Activated CD8-positive, alpha-beta T cell treated with anti-CD3 and anti-CD28 coated beads, Interleukin-2, amount 10 ng/mL, durations not matched to agents 7 days and 5 days (primary cell): ENCODE results near the gene TUBG2. TPM values are rescaled to one million over a fixed set of nuclear protein-coding genes. Genes with fewer than 3 reads are reported as not detected.
"Not testable (repeated sequence)": the region's sequence is repeated elsewhere in the genome, so short reads cannot be mapped to it uniquely, and the experiment has no call there.

Source experiments
- ATAC-seq: fragments of 150-1000 bp; cut with Tn5 transposase; one replicate; pipeline ENCODE4 v1.10.0; 2021; ENCODE audit warnings: moderate library complexity
- CTCF ChIA-PET: fragments of 350-600 bp; sonication (Branson Sonifier 250); formaldehyde crosslinking; loops from one replicate; lab custom pipeline; 2021; ENCODE audit warnings: antibody characterized with exemption; lab: Charles Lee
- POLR2A ChIA-PET: fragments of 350-600 bp; sonication (Branson Sonifier 250); formaldehyde crosslinking; loops from one replicate; lab custom pipeline; 2021; ENCODE audit warnings: antibody characterized with exemption; lab: Charles Lee
- DNase-seq: peaks from one replicate; pipeline ENCODE4 v3.0.0-alpha.2; 2020
- H3K27ac Mint-ChIP-seq: one replicate; pipeline ENCODE4 v1.8.0; 2021; ENCODE audit warnings: mild to moderate bottlenecking, mixed read lengths
- H3K27me3 Mint-ChIP-seq: one replicate; pipeline ENCODE4 v1.8.0; 2021; ENCODE audit warnings: low read depth, mixed read lengths
- H3K36me3 Mint-ChIP-seq: one replicate; pipeline ENCODE4 v1.8.0; 2021; ENCODE audit warnings: low read depth, mixed read lengths
- H3K4me1 Mint-ChIP-seq: one replicate; pipeline ENCODE4 v1.8.0; 2021; ENCODE audit warnings: low read depth, mixed read lengths
- H3K4me3 Mint-ChIP-seq: one replicate; pipeline ENCODE4 v1.8.0; 2021; ENCODE audit warnings: mild to moderate bottlenecking, mixed read lengths
- H3K9me3 Mint-ChIP-seq: one replicate; pipeline ENCODE4 v1.8.0; 2022; ENCODE audit warnings: mixed read lengths; ENCODE audit not compliant: insufficient read depth
- total RNA-seq, 2 experiments: library from RNA; stranded (reverse); gene quantifications; one replicate each; pipeline ENCODE4 v1.2.3, GENCODE V29; 2021

TUBG2 gene
- total RNA-seq, 2 experiments from 2014 or later, result 8.0 to 8.1 TPM

GRCh38 chr17:42657824-42658588, 1.1 kb upstream of the TUBG2 start:
- Mint-ChIP-seq H3K9me3 (no peaks in the 10 kb centered on the region), H3K36me3 (peaks cover 3% of the 10 kb centered on the region), H3K4me3 (peak overlapping the region; percentile 15), H3K4me1 (peaks cover 25% of the 10 kb centered on the region), H3K27ac (peak overlapping the region; percentile 1), H3K27me3 (peaks cover 15% of the 10 kb centered on the region)
- DNase-seq (no peak), ATAC-seq (no peak)
- CTCF ChIA-PET, result interaction anchor here (0.9 kb wide), 1 partner anchor 80 kb away, joined by 4 read pairs; no protein-coding TSS in a partner anchor
- POLR2A ChIA-PET, result interaction anchor here (1.0 kb wide), 1 partner anchor 43 kb away, joined by 3 read pairs; no protein-coding TSS in a partner anchor

- DNase-seq, H3K36me3 Mint-ChIP-seq, H3K9me3 Mint-ChIP-seq, H3K27ac Mint-ChIP-seq, ATAC-seq, H3K27me3 Mint-ChIP-seq: not testable (repeated sequence)
- CTCF ChIA-PET, result interaction anchor here (1.5 kb wide), 1 partner anchor 15 kb away, joined by 6 read pairs; no protein-coding TSS in a partner anchor
- POLR2A ChIA-PET, result interaction anchor here (1.3 kb wide), 1 partner anchor 10 kb away, joined by 5 read pairs; no protein-coding TSS in a partner anchor
- Mint-ChIP-seq H3K4me3 (peak overlapping the region; percentile 86), H3K4me1 (peaks cover 22% of the 10 kb centered on the region)
Observed at GRCh38 chr17:42659932-42660274, 819 bp downstream of the TUBG2 start.

- Mint-ChIP-seq H3K27ac (no peak overlapping the region), H3K4me1 (peaks cover 18% of the 10 kb centered on the region), H3K4me3 (no peak overlapping the region), H3K9me3 (no peaks in the 10 kb centered on the region), H3K36me3 (peaks cover 3% of the 10 kb centered on the region), H3K27me3 (peaks cover 2% of the 10 kb centered on the region)
- DNase-seq (no peak), ATAC-seq (no peak)
- ChIA-PET CTCF (interaction anchor here (1.0 to 1.7 kb wide), 3 partner anchors 12 to 82 kb away, joined by 3 to 6 read pairs (median 3); no protein-coding TSS in a partner anchor), POLR2A (no interaction called here)
Observed at GRCh38 chr17:42660692-42661345, 1.7 kb downstream of the TUBG2 start.

- POLR2A ChIA-PET, result no interaction called here
- DNase-seq (no peak), ATAC-seq (no peak)
- H3K27ac Mint-ChIP-seq, result no peak overlapping the region
- peaks cover 4% of the 10 kb centered on the region for H3K4me1 Mint-ChIP-seq
- CTCF ChIA-PET, result no interaction called here
- no peak overlapping the region for H3K4me3 Mint-ChIP-seq
- peaks cover 2% of the 10 kb centered on the region for H3K36me3 Mint-ChIP-seq
- no peaks in the 10 kb centered on the region for H3K9me3 Mint-ChIP-seq
- peaks cover 15% of the 10 kb centered on the region for H3K27me3 Mint-ChIP-seq
Observed at GRCh38 chr17:42665581-42666001, 6.5 kb downstream of the TUBG2 start.

- not testable (repeated sequence) for ATAC-seq, H3K4me1 Mint-ChIP-seq, H3K4me3 Mint-ChIP-seq, H3K36me3 Mint-ChIP-seq, H3K27ac Mint-ChIP-seq, DNase-seq, H3K9me3 Mint-ChIP-seq
- POLR2A ChIA-PET, result interaction anchor here (0.9 kb wide), 1 partner anchor 12 kb away, joined by 3 read pairs; no protein-coding TSS in a partner anchor
- peaks cover 19% of the 10 kb centered on the region for H3K27me3 Mint-ChIP-seq
- CTCF ChIA-PET, result interaction anchor here (1.7 kb wide), 1 partner anchor 88 kb away, joined by 8 read pairs; the partner anchor contains the start of gene PSMC3IP
Observed at GRCh38 chr17:42666126-42666525, 7.0 kb downstream of the TUBG2 start.

GRCh38 chr17:42667088-42667951, 8.2 kb downstream of the TUBG2 start:
- no peaks in the 10 kb centered on the region for H3K9me3 Mint-ChIP-seq
- peaks cover 29% of the 10 kb centered on the region for H3K27me3 Mint-ChIP-seq
- DNase-seq, result no peak
- POLR2A ChIA-PET, result interaction anchor here (0.9 kb wide), 1 partner anchor 11 kb away, joined by 3 read pairs; no protein-coding TSS in a partner anchor
- CTCF ChIA-PET, result interaction anchor here (1.7 kb wide), 1 partner anchor 89 kb away, joined by 8 read pairs; the partner anchor contains the start of gene PSMC3IP
- peaks cover 17% of the 10 kb centered on the region for H3K4me1 Mint-ChIP-seq
- no peak overlapping the region for H3K4me3 Mint-ChIP-seq
- no peak for ATAC-seq
- no peak overlapping the region for H3K27ac Mint-ChIP-seq
- H3K36me3 Mint-ChIP-seq, result peaks cover 2% of the 10 kb centered on the region

GRCh38 chr17:42669705-42669976, 10.6 kb downstream of the TUBG2 start:
- POLR2A ChIA-PET, result interaction anchor here (1.7 kb wide), 1 partner anchor 10 kb away, joined by 5 read pairs; the partner anchor contains the start of gene TUBG2

GRCh38 chr17:42669977-42670788, 11.1 kb downstream of the TUBG2 start:
- ChIA-PET CTCF (interaction anchor here (4.1 kb wide), 1 partner anchor 10 kb away, joined by 22 read pairs; no protein-coding TSS in a partner anchor), POLR2A (interaction anchor here (1.7 kb wide), 1 partner anchor 11 kb away, joined by 5 read pairs; the partner anchor contains the start of gene TUBG2)
- no peaks in the 10 kb centered on the region for H3K9me3 Mint-ChIP-seq
- ATAC-seq (peak; percentile 83), DNase-seq (peak; percentile 55)
- peak overlapping the region; percentile 65 for H3K4me3 Mint-ChIP-seq
- H3K36me3 Mint-ChIP-seq, result peaks cover 2% of the 10 kb centered on the region
- peaks cover 26% of the 10 kb centered on the region for H3K4me1 Mint-ChIP-seq
- peaks cover 47% of the 10 kb centered on the region for H3K27me3 Mint-ChIP-seq
- H3K27ac Mint-ChIP-seq, result no peak overlapping the region

More at GRCh38 chr17:42669705-42669976, 10.6 kb downstream of the TUBG2 start:
- DNase-seq (no peak), ATAC-seq (no peak)
- no peaks in the 10 kb centered on the region for H3K9me3 Mint-ChIP-seq
- H3K27me3 Mint-ChIP-seq, result peaks cover 41% of the 10 kb centered on the region
- peaks cover 2% of the 10 kb centered on the region for H3K36me3 Mint-ChIP-seq
- CTCF ChIA-PET, result interaction anchor here (0.8 to 4.1 kb wide), 2 partner anchors 10 to 90 kb away, joined by 3 to 22 read pairs; no protein-coding TSS in a partner anchor
- H3K4me3 Mint-ChIP-seq, result peak overlapping the region; percentile 22
- H3K27ac Mint-ChIP-seq, result no peak overlapping the region
- peaks cover 25% of the 10 kb centered on the region for H3K4me1 Mint-ChIP-seq

- ATAC-seq (no peak), DNase-seq (no peak)
- H3K27me3 Mint-ChIP-seq, result peaks cover 50% of the 10 kb centered on the region
- ChIA-PET CTCF (interaction anchor here (0.7 to 4.1 kb wide), 3 partner anchors 9 to 93 kb away, joined by 3 to 22 read pairs (median 9); partner anchors contain the start of gene PSMC3IP), POLR2A (interaction anchor here (0.7 to 1.7 kb wide), 4 partner anchors 12 to 697 kb away, joined by 3 to 5 read pairs (median 4); partner anchors contain the start of genes PSMC3IP and TUBG2)
- peak overlapping the region; percentile 65 for H3K4me3 Mint-ChIP-seq
- H3K9me3 Mint-ChIP-seq, result no peaks in the 10 kb centered on the region
- peaks cover 2% of the 10 kb centered on the region for H3K36me3 Mint-ChIP-seq
- H3K4me1 Mint-ChIP-seq, result peaks cover 26% of the 10 kb centered on the region
- no peak overlapping the region for H3K27ac Mint-ChIP-seq
Observed at GRCh38 chr17:42670789-42671657, 11.9 kb downstream of the TUBG2 start.
